Brain microvascular endothelial cell (primary cell): ENCODE data around the gene ALDH3B1.
"Not testable (repeated sequence)": the region's sequence is repeated elsewhere in the genome, so short reads cannot be mapped to it uniquely, and the experiment has no call there.

Source experiments
- DNase-seq: peaks from one replicate; pipeline ENCODE4 v3.0.0-alpha.2; 2020
- H3K27ac ChIP-seq: fragments of 250-450 bp; sonication (Bioruptor Pico); 2 replicates; pipeline ENCODE4 v1.5.1; 2020; ENCODE audit warnings: mild to moderate bottlenecking, moderate library complexity
- H3K27me3 ChIP-seq: fragments of 250-450 bp; sonication (Bioruptor Pico); replicated peaks from 2 replicates; pipeline ENCODE4 v1.5.1; 2020; ENCODE audit warnings: mild to moderate bottlenecking
- H3K36me3 ChIP-seq: fragments of 250-450 bp; sonication (Bioruptor Pico); replicated peaks from 2 replicates; pipeline ENCODE4 v1.5.1; 2020; ENCODE audit warnings: mild to moderate bottlenecking
- H3K4me3 ChIP-seq: 2 replicates; pipeline ENCODE4 v1.5.1; 2011; ENCODE audit warnings: low read depth, mild to moderate bottlenecking, control low read depth, low read length, moderate library complexity
- in situ Hi-C: cut with HindIII; loops from 2 replicates; pipeline ENCODE4 v1.10.0; 2017; ENCODE audit warnings: low sequenced_read_pairs, low pct_ligation_motif_present
- TF ChIP-seq, protein P1 (sequence below): IDR thresholded peaks from 2 replicates; pipeline ENCODE4 v1.5.1; 2011; ENCODE audit warnings: low read depth, mild to moderate bottlenecking, moderate library complexity, low read length, control low read depth, inconsistent platforms; ENCODE audit errors: missing control alignments

Gene ALDH3B1, protein sequence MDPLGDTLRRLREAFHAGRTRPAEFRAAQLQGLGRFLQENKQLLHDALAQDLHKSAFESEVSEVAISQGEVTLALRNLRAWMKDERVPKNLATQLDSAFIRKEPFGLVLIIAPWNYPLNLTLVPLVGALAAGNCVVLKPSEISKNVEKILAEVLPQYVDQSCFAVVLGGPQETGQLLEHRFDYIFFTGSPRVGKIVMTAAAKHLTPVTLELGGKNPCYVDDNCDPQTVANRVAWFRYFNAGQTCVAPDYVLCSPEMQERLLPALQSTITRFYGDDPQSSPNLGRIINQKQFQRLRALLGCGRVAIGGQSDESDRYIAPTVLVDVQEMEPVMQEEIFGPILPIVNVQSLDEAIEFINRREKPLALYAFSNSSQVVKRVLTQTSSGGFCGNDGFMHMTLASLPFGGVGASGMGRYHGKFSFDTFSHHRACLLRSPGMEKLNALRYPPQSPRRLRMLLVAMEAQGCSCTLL

DNA sequence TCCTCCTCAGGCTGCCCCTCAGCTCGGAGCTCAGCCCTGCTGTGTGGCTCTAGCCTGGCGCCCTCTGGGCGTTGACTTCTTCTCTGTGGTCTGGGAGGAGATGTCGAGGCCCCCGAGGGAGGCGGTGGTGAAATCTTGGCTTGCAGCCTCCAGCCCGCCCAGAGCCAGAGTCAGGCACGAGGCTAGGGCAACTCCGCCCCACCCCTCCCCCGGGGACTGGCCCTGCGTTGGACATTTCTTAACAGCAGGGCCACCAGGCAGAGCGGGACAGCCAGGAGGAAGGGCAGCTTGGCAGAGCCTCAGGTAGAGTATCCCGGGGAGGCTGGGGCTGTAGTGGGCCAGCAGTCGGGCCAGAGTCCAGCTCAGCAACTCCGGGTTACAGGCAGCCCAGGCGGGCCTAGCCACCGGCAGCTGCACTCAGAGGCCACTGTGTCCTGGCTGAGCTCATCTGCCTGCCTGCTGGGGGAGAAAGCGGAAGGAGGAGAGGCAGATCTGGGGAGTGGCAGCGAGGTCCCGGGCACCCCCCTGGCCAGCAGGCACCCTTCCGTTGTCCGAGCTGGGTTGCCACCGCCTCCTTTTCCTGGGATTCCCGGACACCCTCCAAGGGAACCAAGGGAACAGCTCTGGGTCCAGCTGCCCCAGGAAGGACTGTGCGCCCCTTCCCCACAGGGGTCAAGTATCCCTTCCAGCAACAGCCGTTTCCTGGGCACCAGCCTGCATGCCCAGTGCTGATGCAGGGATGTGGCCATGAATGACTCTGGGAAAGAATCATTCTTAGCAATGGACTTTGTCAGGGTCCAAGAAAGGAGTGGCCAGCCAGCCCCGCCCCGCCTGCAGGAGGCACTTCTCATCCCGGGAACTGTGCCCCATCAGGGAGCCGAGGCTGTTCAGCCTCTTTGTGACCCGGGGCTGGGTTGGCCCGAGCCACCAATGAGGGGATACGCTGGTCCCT is at the start of gene ALDH3B1:
ALDH3B1 (plus strand) TSS at position 238 of the 952 bp plus-strand sequence. CDS start 4,971 bp downstream, outside the sequence.
- peak; percentile 71 for DNase-seq
- in situ Hi-C loops: no loop called here
- H3K27ac ChIP-seq: peak within 1 kb of the TSS; percentile 88

DNA sequence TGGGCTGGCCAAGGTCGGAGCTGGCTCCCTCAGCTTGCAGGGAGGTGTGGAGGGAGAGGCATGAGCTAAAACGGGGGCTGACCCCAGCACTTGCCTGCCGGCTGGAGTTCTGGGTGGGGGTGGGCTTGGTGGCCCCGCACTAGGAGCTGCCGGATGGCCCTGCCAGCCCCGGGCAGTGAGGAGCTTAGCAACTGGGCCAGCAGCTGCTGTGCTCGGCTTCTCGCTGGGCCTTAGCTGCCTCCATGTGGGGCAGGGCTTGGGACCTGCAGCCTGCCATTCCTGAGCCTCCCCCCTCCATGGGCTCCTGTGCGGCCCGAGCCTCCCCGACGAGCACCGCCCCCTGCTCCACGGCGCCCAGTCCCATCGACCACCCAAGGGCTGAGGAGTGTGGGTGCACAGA is 46.9 kb upstream of the ALDH3B1 start:
- H3K27me3 ChIP-seq, H3K36me3 ChIP-seq, DNase-seq, in situ Hi-C loops, H3K4me3 ChIP-seq, H3K27ac ChIP-seq: not testable (repeated sequence)

More for the DNA sequence above, at the start of gene ALDH3B1:
- TF ChIP-seq, protein P1, sequence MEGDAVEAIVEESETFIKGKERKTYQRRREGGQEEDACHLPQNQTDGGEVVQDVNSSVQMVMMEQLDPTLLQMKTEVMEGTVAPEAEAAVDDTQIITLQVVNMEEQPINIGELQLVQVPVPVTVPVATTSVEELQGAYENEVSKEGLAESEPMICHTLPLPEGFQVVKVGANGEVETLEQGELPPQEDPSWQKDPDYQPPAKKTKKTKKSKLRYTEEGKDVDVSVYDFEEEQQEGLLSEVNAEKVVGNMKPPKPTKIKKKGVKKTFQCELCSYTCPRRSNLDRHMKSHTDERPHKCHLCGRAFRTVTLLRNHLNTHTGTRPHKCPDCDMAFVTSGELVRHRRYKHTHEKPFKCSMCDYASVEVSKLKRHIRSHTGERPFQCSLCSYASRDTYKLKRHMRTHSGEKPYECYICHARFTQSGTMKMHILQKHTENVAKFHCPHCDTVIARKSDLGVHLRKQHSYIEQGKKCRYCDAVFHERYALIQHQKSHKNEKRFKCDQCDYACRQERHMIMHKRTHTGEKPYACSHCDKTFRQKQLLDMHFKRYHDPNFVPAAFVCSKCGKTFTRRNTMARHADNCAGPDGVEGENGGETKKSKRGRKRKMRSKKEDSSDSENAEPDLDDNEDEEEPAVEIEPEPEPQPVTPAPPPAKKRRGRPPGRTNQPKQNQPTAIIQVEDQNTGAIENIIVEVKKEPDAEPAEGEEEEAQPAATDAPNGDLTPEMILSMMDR: peak; percentile 5
- Histone ChIP-seq H3K27me3 (no peaks in the 10 kb centered on the region), H3K36me3 (no peaks in the 10 kb centered on the region), H3K4me3 (peak within 1 kb of the TSS; percentile 52)

DNA sequence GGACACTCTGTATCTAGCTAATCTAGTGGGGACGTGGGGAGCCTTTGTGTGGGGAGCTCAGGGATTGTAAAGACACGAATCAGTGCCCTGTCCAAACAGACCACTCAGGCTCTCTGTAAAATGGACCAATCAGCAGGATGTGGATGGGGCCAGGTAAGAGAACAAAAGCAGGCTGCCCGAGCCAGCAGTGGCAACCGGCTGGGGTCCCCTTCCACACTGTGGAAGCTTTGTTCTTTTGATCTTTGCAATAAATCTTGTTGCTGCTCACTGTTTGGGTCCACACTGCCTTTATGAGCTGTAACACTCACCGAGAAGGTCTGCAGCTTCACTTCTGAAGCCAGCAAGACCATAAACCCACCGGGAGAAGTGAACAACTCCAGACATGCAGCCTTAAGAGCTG is 46.2 kb upstream of the ALDH3B1 start:
- H3K36me3 ChIP-seq, H3K27me3 ChIP-seq, H3K27ac ChIP-seq, H3K4me3 ChIP-seq, in situ Hi-C loops, DNase-seq: not testable (repeated sequence)

DNA sequence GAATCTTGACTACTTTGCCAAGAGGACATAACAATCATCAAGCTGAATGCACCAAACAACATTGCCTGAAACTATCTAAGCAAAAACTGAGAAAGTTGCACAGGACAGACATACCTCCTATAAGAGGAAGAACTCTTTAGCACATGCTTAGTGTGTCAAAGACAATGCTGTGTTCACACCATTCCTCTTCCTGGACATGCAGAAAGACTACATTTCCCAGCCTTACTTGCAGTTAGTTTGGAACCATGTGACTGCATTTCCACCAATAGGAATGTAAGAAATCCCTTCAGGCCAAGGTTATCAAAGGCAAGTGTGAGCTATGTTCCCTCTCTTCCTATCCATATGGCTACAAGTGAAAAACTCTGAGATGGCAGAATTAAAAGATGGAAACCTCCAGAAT is 45.4 kb upstream of the ALDH3B1 start:
- H3K27ac ChIP-seq, H3K36me3 ChIP-seq, H3K27me3 ChIP-seq, H3K4me3 ChIP-seq, DNase-seq, in situ Hi-C loops: not testable (repeated sequence)

DNA sequence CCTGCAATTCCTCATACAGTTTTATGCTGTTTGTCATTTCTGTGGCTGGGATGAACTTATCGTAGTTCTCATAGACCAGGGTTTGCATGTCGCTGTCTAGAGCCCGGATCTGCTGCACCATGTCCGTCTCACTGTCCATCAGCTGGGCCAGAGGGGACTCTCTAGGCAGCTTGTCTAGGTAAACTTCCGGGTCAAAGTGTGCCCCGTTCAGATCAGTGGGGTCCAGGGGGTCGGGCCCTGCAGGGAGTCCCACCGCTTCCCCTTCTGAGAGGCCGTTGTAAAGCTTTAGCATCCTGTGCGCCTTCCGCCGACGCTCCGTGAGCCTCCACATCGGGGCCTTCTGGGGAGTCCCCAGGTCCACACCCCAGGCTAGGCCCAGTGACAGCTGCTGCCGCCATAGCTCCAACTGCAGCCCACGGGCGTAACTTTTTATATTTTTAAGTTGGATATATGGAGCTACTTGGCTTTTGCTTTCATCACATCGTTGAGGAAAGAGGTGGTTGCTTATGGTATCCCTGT is 44.2 kb upstream of the ALDH3B1 start:
- DNase-seq, H3K27ac ChIP-seq, H3K4me3 ChIP-seq, H3K36me3 ChIP-seq, in situ Hi-C loops, H3K27me3 ChIP-seq: not testable (repeated sequence)

DNA sequence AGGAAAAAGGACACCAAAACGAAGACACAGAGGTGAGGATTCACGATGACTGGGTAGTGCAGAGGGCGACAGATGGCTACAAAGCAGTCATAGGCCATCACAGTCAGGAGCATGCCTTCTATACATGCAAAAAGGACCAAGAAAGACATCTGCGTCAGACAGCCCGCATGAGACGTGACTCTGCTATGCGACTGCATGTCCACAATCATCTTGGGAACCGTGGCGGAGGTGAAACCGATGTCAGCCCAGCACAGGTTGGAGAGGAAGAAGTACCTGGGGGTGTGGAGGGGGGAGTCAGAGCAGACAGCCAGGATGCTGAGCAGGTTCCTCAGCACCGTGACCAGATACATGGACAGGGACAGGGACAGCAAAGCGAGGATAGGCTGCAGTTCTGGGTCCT is 35.4 kb upstream of the ALDH3B1 start:
- H3K36me3 ChIP-seq, in situ Hi-C loops, H3K27me3 ChIP-seq, H3K27ac ChIP-seq, DNase-seq, H3K4me3 ChIP-seq: not testable (repeated sequence)

DNA sequence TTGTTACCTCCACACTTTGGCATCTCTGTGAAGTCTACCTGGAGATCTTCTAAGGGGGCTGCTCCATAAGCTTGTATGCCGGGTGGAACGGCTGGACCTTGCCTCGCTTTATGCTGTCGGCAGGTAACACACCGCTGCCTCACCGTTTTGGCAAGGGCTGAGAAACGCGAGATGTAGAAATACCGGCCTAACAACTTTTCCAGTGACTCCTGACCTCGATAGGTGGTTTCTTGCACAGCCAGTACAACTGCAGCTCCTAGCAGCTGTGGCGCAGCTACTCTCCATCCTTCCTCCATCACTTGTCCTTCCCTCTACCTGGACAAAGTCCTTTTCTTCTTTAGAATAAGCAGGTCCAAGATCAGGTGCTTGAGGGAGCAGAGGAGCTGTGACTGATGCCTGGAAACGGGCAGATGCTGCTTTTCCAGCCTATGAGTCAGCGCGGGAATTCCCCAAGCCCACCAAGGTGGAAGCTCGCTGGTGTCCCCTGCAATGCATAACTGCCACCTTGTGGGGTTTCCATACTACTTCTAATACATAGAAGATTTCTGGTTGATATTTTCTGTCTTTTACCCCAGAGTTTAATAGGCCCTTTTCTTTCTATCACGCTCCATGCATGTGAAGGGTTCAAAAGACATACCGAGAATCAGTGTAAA is 31.2 kb upstream of the ALDH3B1 start:
- DNase-seq, H3K4me3 ChIP-seq, in situ Hi-C loops, H3K27me3 ChIP-seq, H3K36me3 ChIP-seq, H3K27ac ChIP-seq: not testable (repeated sequence)

DNA sequence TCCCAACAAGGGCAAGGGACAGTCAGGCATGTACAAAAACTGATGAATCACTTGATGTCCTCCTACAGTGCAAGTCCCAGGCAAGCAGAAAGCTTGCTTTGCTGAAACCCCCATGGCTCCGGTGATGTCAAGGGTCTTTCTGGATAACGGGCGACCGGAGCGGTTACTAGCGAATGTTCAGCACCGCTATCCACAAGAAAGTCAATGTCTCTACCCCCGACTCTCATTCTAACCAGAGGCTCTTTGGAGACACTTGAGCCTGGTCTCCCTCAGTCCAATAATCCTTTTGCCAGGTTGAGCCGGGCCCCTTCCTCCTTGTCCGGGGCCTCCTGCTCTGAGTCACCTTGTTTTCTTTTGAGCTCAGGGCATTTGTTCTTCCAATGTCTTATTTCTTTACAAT is 28.9 kb upstream of the ALDH3B1 start:
- in situ Hi-C loops, H3K36me3 ChIP-seq, DNase-seq, H3K27ac ChIP-seq, H3K27me3 ChIP-seq, H3K4me3 ChIP-seq: not testable (repeated sequence)

DNA sequence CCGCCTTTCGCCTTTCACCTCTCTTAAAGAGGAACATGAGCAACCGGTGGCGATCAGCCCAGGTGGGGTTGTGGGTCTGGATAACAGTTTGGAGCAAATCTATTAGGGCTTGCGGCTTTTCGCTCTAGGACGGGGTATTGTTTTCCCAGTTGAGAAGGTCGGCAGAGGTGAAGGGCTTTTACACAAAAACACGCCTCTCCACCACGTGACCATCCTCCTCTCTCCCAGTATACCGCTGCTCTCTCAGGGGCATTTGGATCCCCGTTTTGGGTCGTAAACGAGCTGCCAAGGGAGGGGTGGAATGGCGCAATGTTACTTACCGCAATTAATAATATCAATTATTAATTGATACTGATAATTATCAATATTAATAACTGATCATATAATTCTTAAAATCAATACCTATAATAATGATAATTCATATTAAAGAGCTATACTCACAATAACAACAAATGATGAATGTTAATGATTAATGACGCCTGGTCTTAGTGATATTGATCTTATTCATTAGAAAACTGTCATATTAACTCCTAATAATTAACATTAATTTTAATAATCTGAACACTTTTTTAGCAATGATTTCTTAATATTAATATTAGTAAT is 27.8 kb upstream of the ALDH3B1 start:
- DNase-seq, in situ Hi-C loops, H3K27ac ChIP-seq: not testable (repeated sequence)

More for the DNA sequence above, 27.8 kb upstream of the ALDH3B1 start:
- H3K36me3 ChIP-seq, H3K4me3 ChIP-seq, H3K27me3 ChIP-seq: not testable (repeated sequence)
